Activated T-cell treated with anti-CD3 and anti-CD28 coated beads, Interleukin-2, amount 50 U/mL, for 4 hours (primary cell): Measurements from ENCODE around the gene TMX4. TPM values are rescaled to one million over a fixed set of nuclear protein-coding genes. Genes with fewer than 3 reads are reported as not detected.

Experiments
- total RNA-seq, 3 donors: library from RNA; stranded (reverse); gene quantifications; one replicate each; pipeline ENCODE4 v1.2.1, GENCODE V29; 2021

The TMX4 gene
- total RNA-seq, 3 donors from 2014 or later: 18.1 to 26.2 (median 19.8) TPM

Other genes with a start within 250 kb of the TMX4 start
- gene HAO1, start 79.3 kb downstream of the TMX4 start, total RNA-seq: not detected
- gene PLCB1, start 112.5 kb upstream of the TMX4 start, total RNA-seq: 1 to 10 TPM in 2 of 3 donors, under 1 TPM in 1; 0.91 to 6.0 (median 2.8) TPM